ENCODE measurements around the gene LAPTM5. TPM values are rescaled to one million over a fixed set of nuclear protein-coding genes. Genes with fewer than 3 reads are reported as not detected.

The LAPTM5 gene
- total and polyA plus RNA-seq, 4 donors, result 18.0 to 46.2 (median 28.1) TPM

GRCh38 chr1:30728832-30729638 lies 28.5 kb downstream of the LAPTM5 start:
- TF ChIP-seq CTCF (IDR thresholded peaks at IDR 0.05; ENCODE audit: low read depth, low read length, missing input control) (no peak), RXRA (IDR thresholded peaks at IDR 0.05) (no peak), JUND (IDR thresholded peaks at IDR 0.05) (no peak), HNF4G (IDR thresholded peaks at IDR 0.05) (no peak), NR2F2 (IDR thresholded peaks at IDR 0.05) (no peak), MAX (IDR thresholded peaks at IDR 0.05) (no peak), HNF4A (conservative IDR thresholded peaks at IDR 0.05) (no peak), REST (IDR thresholded peaks at IDR 0.05) (no peak), RAD21 (IDR thresholded peaks at IDR 0.05) (no peak), GABPA (IDR thresholded peaks at IDR 0.05 in 1 of 2, conservative IDR thresholded peaks at IDR 0.05 in 1 of 2) (no peak), YY1 (IDR thresholded peaks at IDR 0.05) (no peak), FOXA1 (IDR thresholded peaks at IDR 0.05) (no peak), SP1 (IDR thresholded peaks at IDR 0.05) (no peak)
- TF ChIP-seq, protein P1, sequence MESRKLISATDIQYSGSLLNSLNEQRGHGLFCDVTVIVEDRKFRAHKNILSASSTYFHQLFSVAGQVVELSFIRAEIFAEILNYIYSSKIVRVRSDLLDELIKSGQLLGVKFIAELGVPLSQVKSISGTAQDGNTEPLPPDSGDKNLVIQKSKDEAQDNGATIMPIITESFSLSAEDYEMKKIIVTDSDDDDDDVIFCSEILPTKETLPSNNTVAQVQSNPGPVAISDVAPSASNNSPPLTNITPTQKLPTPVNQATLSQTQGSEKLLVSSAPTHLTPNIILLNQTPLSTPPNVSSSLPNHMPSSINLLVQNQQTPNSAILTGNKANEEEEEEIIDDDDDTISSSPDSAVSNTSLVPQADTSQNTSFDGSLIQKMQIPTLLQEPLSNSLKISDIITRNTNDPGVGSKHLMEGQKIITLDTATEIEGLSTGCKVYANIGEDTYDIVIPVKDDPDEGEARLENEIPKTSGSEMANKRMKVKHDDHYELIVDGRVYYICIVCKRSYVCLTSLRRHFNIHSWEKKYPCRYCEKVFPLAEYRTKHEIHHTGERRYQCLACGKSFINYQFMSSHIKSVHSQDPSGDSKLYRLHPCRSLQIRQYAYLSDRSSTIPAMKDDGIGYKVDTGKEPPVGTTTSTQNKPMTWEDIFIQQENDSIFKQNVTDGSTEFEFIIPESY (IDR thresholded peaks at IDR 0.05), result no peak
- no peaks in the 10 kb centered on the region for H3K4me1 ChIP-seq (ENCODE audit: control insufficient read depth in 4 of 4, insufficient read depth in 4 of 4, low read length in 3 of 4)
- H3K9me3 ChIP-seq (ENCODE audit: control insufficient read depth in 4 of 4, low read length in 3 of 4), result no peaks in the 10 kb centered on the region
- H3K27ac ChIP-seq (ENCODE audit: low read depth in 1 of 2, low read length in 2 of 2), result no peak overlapping the region
- no peak overlapping the region for H3K4me3 ChIP-seq (ENCODE audit: low read depth in 1 of 3, low read length in 3 of 3)
- H3K9ac ChIP-seq (ENCODE audit: low read depth in 1 of 2, low read length in 2 of 2), result no peak overlapping the region
- DNase-seq (ENCODE audit: low spot score), result no peak
- peaks cover 0 to 12% (median 2%) of the 10 kb centered on the region in 4 donors for H3K36me3 ChIP-seq (ENCODE audit: control insufficient read depth in 4 of 4, insufficient read depth in 3 of 4, low read depth in 1 of 4, low read length in 3 of 4)
- H3K27me3 ChIP-seq (ENCODE audit: control insufficient read depth in 4 of 4, insufficient read depth in 4 of 4, low read length in 3 of 4), result no peaks in the 10 kb centered on the region
- WGBS, result 84% methylated on average over 17 of the region's 17 CpGs

GRCh38 chr1:30728340-30728739 lies 29.2 kb downstream of the LAPTM5 start:
- H3K36me3 ChIP-seq (ENCODE audit: control insufficient read depth in 4 of 4, insufficient read depth in 3 of 4, low read depth in 1 of 4, low read length in 3 of 4), result peaks cover 0 to 10% (median 1%) of the 10 kb centered on the region in 4 donors
- DNase-seq (ENCODE audit: low spot score), result no peak
- H3K4me1 ChIP-seq (ENCODE audit: control insufficient read depth in 4 of 4, insufficient read depth in 4 of 4, low read length in 3 of 4), result no peaks in the 10 kb centered on the region
- 85% methylated on average over 8 of the region's 8 CpGs for WGBS
- no peak overlapping the region for H3K4me3 ChIP-seq (ENCODE audit: low read depth in 1 of 3, low read length in 3 of 3)
- H3K27me3 ChIP-seq (ENCODE audit: control insufficient read depth in 4 of 4, insufficient read depth in 4 of 4, low read length in 3 of 4), result no peaks in the 10 kb centered on the region
- H3K27ac ChIP-seq (ENCODE audit: low read depth in 1 of 2, low read length in 2 of 2), result no peak overlapping the region
- H3K9ac ChIP-seq (ENCODE audit: low read depth in 1 of 2, low read length in 2 of 2), result no peak overlapping the region
- H3K9me3 ChIP-seq (ENCODE audit: control insufficient read depth in 4 of 4, low read length in 3 of 4), result no peaks in the 10 kb centered on the region
- no peak for TF ChIP-seq MAX (IDR thresholded peaks at IDR 0.05)
- no peak for TF ChIP-seq HNF4G (IDR thresholded peaks at IDR 0.05)
- no peak for TF ChIP-seq FOXA2 (IDR thresholded peaks at IDR 0.05)
- no peak for TF ChIP-seq CTCF (IDR thresholded peaks at IDR 0.05; ENCODE audit: low read depth, low read length, missing input control)
- TF ChIP-seq, protein P2, sequence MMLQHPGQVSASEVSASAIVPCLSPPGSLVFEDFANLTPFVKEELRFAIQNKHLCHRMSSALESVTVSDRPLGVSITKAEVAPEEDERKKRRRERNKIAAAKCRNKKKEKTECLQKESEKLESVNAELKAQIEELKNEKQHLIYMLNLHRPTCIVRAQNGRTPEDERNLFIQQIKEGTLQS (IDR thresholded peaks at IDR 0.05), result no peak
- no peak for TF ChIP-seq JUND (IDR thresholded peaks at IDR 0.05)
- TF ChIP-seq, protein P1 (IDR thresholded peaks at IDR 0.05), result no peak
- no peak for TF ChIP-seq HNF4A (conservative IDR thresholded peaks at IDR 0.05)
- no peak for TF ChIP-seq GABPA (IDR thresholded peaks at IDR 0.05 in 1 of 2, conservative IDR thresholded peaks at IDR 0.05 in 1 of 2)
- no peak for TF ChIP-seq SP1 (IDR thresholded peaks at IDR 0.05)
- TF ChIP-seq RXRA (IDR thresholded peaks at IDR 0.05), result no peak
- no peak for TF ChIP-seq EGR1 (IDR thresholded peaks at IDR 0.05; ENCODE audit: low read depth in 2 of 2)
- TF ChIP-seq TAF1 (conservative IDR thresholded peaks at IDR 0.05), result no peak
- TF ChIP-seq YY1 (IDR thresholded peaks at IDR 0.05), result no peak
